NCI-H2107 treated with DMSO at 0.1 percent for 48 hours (cell line): ENCODE data around the gene MAFG.

Experiments
- DNase-seq: peaks from one replicate; lab custom pipeline; 2025; ENCODE audit not compliant: unreplicated experiment; lab: John Stamatoyannopoulos, UW

Gene MAFG

DNA sequence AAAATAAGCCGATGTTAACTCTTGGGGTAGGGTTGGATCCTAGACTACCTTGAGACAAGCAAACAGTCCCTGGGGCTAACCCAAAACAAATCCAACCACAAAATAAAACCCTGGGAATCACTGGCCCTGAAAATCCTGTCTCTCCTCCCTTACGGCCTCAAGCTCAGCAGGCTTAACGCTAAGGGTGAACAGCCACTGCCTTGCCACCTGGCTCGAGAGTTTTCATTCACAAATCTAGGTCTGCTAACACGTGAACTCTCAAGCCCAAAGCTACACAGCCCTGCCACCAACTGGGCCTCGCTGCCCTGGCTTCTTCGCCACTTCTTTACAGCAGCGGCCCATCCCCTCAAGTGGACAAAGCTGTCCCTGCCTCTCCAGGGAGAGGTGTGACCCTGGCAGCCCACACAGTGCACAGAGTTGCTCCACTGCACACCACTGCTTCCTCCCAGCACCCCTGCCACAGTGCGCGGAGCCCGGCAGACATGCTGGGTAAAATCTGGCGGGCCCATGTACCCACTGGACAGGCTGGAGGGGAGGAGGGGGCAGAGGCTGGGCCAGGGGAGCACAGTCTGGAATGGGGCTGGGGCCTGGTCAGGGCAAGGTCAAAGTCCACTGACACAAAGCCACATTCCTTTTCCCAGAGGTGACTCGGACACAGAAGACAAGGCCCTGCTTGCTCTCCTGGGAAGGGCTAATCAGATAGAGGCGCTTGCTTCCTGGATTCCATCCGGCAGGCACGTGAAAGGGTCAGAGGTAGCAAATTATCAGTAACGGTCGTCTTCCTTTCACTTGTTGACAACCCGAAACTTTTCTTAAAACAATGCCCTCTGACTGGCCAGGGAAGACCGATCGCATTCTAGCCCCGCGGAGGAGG, 17.3 kb downstream of the MAFG start:
- DNase-seq: no peak

GRCh38 chr17:81909231-81909630, 18.3 kb downstream of the MAFG start:
- no peak for DNase-seq

GRCh38 chr17:81908793-81909192, 18.7 kb downstream of the MAFG start:
- DNase-seq: no peak

DNA sequence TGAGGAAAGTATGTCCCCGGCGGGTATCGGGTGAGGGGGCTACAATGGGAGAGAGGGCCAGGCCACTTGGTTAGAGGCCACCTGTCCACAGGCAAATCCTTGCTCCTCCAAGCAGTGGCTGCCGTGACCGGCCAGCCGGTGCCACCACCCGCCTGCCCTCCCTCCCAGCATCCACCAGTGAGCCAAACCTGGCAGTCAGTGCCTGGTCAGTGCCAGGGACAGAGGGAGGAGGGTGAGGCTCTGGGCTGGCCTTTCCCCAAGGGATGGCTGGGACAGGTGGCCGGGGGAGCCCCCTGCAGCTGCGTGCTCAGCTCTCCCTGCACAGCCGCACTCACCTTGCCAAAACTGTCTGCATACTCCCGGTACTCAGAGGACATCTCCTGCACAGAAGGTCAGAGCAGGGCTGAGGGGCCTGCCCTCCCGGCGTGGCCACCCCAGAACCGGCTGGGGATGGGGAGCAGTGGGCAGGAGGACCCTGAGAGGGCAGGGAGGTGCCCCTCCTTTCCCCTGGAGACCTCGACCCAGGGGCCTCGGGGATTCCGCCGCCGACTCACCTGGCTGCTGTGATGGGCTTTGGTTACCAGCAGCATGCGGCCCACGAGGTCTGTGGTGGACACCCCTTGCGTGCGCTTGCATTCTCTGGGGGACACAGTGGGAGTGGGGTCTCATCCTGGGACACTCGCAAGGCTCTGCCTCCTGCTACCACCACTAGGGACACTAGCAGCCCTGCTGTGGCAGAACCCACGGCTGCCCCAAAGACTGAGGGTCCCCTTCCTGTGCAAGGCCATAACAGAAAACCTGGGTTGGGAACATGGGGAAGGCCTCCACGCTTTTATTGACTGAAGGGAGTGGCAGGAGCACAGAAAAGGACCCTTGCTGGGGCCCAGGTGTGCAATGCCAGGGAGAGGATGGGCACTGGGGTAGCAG, 20.1 kb downstream of the MAFG start:
- DNase-seq: no peak

GRCh38 chr17:81906476-81907218, 20.9 kb downstream of the MAFG start:
- DNase-seq: no peak

- DNase-seq: no peak
Observed at GRCh38 chr17:81905993-81906392, 21.5 kb downstream of the MAFG start.

- no peak for DNase-seq
Observed at GRCh38 chr17:81905424-81905875, 22.1 kb downstream of the MAFG start.

- no peak for DNase-seq
Observed at GRCh38 chr17:81904600-81905423, 22.7 kb downstream of the MAFG start.

GRCh38 chr17:81903896-81904599, 23.5 kb downstream of the MAFG start:
- DNase-seq: no peak

DNA sequence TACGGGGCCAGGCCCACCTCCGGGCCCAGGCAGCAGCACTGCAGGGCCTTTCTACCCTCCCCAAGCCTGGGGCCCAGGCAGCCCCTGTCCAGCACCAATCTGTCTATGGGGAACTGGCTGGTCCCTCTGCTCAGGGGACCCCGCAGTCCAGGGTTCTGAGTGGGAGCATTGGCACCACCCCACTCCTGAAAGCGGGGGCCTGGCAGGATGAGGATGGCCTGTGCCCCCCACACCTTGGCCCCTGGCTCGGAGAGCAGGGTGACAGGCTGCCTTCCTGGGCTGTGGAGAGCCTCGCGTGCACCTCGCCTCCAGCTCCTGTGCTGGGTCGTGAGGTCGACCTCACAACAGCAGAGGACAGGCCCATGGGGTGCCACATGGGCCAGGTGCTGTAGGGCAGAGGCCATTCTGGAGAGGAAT, 24.1 kb downstream of the MAFG start:
- DNase-seq: no peak

DNA sequence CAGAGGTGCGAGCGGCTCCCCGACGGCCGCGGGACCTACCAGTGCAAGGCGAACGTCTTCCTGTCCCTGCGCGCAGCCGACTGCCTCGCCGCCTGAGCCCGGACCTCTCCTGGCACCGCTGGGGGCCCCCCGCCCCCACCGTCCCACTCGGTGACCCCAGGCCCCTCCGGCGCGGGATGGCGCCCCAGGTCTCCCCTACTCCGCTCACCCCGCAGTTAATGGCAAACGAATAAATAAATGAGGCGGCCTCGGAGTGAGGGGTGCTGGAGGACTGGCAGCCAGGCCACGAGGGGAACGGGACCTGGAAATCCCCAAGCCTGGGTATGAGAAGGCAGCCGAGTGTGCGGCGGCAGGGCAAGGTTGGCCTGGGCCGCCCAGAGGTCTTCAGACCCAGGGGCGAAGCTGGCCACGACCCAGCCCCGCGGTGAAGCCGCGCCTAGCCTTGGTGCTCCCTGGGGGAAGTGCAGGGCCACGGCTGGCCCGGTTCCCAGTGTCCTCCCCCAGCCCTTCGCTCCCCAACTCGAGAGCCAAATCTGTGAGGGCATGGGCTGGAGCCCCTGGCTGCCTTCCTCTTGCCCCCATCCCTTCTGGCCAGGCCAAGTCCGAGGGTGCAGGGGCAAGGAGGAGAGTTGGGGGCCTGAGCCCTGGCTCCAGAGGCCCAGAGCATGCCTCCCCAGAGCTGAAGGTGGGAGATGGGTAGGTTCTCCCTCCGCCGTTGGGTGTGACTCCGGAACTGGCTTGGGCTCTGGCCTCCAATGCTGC, 24.7 kb downstream of the MAFG start:
- DNase-seq: no peak

DNA sequence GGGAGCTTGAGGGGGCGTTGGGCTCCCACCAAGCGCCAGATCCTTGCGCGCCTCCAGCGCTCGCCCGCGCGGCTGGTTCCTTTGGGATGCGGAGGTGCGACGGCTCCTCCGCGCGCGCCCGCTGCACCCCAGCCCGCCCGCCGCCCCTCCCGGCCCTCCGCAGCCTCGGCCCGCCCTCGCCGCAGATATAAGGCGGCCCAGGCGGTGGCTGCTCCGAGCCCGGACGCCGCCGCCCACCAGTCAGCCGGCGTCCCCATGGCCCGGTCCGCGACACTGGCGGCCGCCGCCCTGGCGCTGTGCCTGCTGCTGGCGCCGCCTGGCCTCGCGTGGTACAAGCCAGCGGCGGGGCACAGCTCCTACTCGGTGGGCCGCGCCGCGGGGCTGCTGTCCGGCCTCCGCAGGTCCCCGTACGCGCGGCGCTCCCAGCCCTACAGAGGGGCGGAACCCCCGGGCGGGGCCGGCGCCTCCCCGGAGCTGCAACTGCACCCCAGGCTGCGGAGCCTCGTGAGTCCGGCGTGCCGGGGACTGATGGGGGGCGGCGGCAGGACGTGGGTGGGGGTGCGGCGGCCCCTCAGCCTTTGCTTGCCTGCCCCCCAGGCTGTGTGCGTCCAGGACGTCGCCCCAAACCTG, 25.4 kb downstream of the MAFG start, which contains the start of gene NPB:
Gene NPB, plus strand, starts transcription at position 216 of the 630 bp plus-strand sequence. Its CDS starts 40 bp downstream, at position 256.
- no peak for DNase-seq

DNA sequence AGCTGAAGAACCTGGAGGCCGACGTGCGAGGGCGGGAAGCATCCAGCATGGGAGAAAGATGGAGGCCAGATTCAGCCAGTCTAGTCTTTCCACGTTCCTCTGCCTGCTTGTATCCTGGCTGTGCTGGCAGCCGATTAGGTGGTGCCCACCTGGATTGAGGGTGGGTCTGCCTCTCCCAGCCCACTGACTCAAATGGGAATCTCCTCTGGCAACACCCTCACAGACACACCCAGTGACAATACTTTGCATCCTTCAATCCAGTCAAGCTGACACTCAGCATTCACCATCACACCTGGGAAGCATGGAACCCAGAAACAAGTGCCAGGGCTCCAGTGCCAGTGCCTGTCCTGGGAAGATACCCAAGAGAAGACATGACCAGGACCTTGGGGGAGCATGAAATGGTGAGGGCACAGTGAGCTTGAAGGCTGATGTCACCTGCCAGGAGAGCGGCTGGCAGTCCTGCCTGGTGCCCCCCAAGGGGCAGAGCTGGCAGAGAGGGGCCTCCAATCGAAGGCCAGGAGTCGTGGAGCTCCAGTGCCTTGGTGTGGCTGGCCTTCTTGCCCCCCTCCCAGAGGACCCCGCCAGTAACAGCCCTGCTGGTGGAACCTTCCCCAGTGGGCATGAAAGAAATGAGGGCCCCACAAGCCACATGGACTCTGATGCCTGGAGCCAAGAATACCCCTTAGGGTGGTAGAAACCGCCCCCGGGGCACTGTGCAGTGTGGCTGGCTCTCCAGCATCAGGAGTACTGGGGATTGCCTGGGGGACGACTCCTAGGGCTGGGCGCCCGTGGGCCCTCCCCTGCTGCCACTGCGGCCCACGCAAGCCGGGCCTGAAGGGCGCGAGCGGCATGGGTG, 26.1 kb downstream of the MAFG start:
- no peak for DNase-seq

DNA sequence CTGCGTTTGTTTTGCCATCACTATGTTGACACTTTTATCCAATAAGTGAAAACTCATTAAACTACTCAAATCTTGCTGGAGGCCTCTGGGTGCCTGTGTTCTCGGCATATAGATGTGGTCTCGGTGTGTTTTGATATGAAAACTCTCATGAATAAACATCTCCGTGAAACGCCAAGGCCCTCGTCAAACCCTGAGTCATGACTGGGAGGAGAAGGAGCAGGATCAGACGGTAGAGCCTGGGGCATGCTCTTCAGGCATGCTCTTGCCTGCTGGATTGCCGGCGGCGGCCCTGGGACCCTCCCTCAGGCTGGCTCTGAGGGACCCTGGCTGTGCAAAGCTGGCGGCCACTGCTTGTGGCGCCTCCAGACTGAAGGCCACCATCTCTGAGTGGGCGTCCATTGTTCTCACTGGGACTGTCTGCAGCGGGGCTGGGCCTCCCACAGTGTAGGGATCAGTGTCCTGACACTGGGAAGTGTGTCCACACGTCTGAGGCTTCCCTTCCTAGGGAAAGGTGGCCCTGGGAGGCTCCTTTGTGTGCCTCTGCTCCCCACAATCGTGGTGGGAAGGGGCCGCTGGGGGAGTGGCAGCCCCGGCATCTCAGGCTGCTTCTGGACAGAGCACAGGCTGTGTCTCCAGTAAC, 27.2 kb downstream of the MAFG start:
- DNase-seq: no peak

DNA sequence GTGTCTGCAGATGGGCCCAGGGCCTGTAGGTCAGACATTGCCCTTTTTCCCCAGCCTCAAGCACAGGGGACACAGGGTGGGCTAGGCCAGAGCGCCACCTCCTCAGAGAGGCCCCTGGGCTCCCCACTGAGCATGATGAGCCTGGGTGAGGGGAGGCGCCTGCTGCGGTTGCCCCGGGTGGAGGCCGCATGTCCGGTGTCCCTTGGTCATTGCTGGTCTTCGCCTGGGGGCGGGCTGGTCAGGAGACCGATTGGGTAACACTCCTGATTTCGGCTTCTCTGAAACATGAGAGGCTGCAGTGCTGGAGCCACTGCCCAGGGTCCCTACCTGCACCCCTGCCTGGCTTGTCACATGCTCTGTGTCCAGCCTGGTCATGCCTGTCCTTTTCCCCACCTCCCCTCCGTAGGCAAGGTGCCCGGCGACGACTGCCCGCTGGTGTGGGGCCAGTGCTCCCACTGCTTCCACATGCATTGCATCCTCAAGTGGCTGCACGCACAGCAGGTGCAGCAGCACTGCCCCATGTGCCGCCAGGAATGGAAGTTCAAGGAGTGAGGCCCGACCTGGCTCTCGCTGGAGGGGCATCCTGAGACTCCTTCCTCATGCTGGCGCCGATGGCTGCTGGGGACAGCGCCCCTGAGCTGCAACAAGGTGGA, 27.9 kb downstream of the MAFG start:
- DNase-seq: no peak

DNA sequence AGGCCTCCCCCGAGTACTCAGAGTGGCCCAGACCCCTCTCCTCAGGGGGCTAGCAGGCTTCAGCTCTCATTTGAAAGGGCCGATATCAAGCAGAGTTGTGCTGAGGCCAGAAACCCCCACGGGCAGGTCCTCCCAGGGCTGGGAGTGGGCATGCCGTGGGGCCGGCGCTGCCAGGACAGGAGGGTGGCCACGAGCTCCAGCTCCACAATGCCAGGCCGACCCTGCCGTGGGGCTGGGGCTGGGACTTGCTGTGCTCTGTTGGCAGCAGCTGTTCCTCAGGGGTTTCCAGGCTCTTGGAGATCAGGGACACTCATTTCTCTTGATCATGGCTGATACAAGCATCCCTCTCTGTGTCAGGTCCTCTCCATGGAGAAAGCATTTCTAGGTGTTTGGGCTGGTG, 28.6 kb downstream of the MAFG start:
- no peak for DNase-seq
